Gastroesophageal sphincter (tissue), 4 donors: ENCODE measurements around the gene DDX10. TPM values are rescaled to one million over a fixed set of nuclear protein-coding genes. Genes with fewer than 3 reads are reported as not detected.

Experiments used
- ATAC-seq: fragments of 150-250 bp; one replicate; pipeline ENCODE4 v1.9.1; 2016; ENCODE audit warnings: mild to moderate bottlenecking, moderate library complexity
- H3K27ac ChIP-seq, 4 donors: fragments of 200-600 bp; sonication (generic) in 3 of 4; 1 replicate in 3 of 4; 2 replicates in 1 of 4; pipeline ENCODE4 v1.5.1; 2016 to 2019
- H3K27me3 ChIP-seq: fragments of 200-600 bp; sonication (generic); one replicate; pipeline ENCODE4 v1.5.1; 2019
- H3K36me3 ChIP-seq, 2 donors: fragments of 200-600 bp; sonication (generic); one replicate each; pipeline ENCODE4 v1.5.1; 2019; ENCODE audit warnings: control low read depth in 1 of 2
- H3K4me1 ChIP-seq, 3 donors: fragments of 200-600 bp; sonication (generic); 1 replicate in 2 of 3; 2 replicates in 1 of 3; pipeline ENCODE4 v1.5.1; 2016 to 2019; ENCODE audit warnings: control low read depth in 2 of 3
- H3K4me3 ChIP-seq, 2 donors: fragments of 200-600 bp; sonication (generic); one replicate each; pipeline ENCODE4 v1.5.1; 2019; ENCODE audit warnings: mild to moderate bottlenecking in 1 of 2, moderate library complexity in 1 of 2
- H3K9me3 ChIP-seq, 3 donors: fragments of 200-600 bp; sonication (generic); one replicate each; pipeline ENCODE4 v1.5.1; 2017 to 2019; ENCODE audit warnings: control low read depth in 2 of 3
- CTCF ChIP-seq, 4 experiments: fragments of 200-600 bp in 2 of 4; fragments of 450-650 bp in 2 of 4; sonication (generic) in 1 of 4; IDR thresholded peaks; one replicate each; pipeline ENCODE4 v1.5.1; 2017 to 2019; ENCODE audit warnings: antibody characterized with exemption in 4 of 4, mild to moderate bottlenecking in 2 of 4, moderate library complexity in 2 of 4
- EP300 ChIP-seq: sonication (generic); formaldehyde crosslinking; IDR thresholded peaks from one replicate; pipeline ENCODE4 v1.6.1; 2017; ENCODE audit warnings: antibody characterized with exemption, mild to moderate bottlenecking
- POLR2A ChIP-seq, 2 donors: fragments of 450-650 bp; IDR thresholded peaks; one replicate each; pipeline ENCODE4 v1.6.1; 2017; ENCODE audit warnings: antibody characterized with exemption in 2 of 2, mild to moderate bottlenecking in 2 of 2, moderate library complexity in 1 of 2
- POLR2AphosphoS5 ChIP-seq: sonication (generic); formaldehyde crosslinking; IDR thresholded peaks from one replicate; pipeline ENCODE4 v1.6.1; 2017; ENCODE audit warnings: antibody characterized with exemption
- WGBS, 2 donors: methylation state at CpG; one replicate each; pipeline ENCODE4 v1.1.5; 2018; ENCODE audit warnings: low coverage in 1 of 2; 5-methylcytosine and 5-hydroxymethylcytosine counted together
- total RNA-seq, 4 donors: library from RNA; depleted of rRNA; stranded (reverse); fragments of >200 nt; gene quantifications; one replicate each; pipeline ENCODE4 v1.1.0, GENCODE V29; 2016

DDX10 gene
- total RNA-seq, 4 donors from 2014 or later, result 16.3 to 44.8 (median 22.5) TPM

- 87 to 100% methylated on average over 2 to 4 of the region's 4 CpGs for WGBS, 2 donors
- H3K27ac ChIP-seq, result no peak overlapping the region
- TF ChIP-seq EP300, result no peak
- no peak for TF ChIP-seq CTCF (IDR thresholded peaks at IDR 0.05)
- TF ChIP-seq POLR2AphosphoS5, result no peak
- TF ChIP-seq POLR2A (IDR thresholded peaks at IDR 0.05), result no peak
- no peaks in the 10 kb centered on the region for H3K36me3 ChIP-seq
- no peaks in the 10 kb centered on the region for H3K27me3 ChIP-seq
- no peak overlapping the region for H3K4me3 ChIP-seq
- no peaks in the 10 kb centered on the region for H3K9me3 ChIP-seq
- no peak for ATAC-seq
- no peaks in the 10 kb centered on the region for H3K4me1 ChIP-seq
Measured at GRCh38 chr11:108913204-108913603, 248.3 kb downstream of the DDX10 start.

- ATAC-seq, result no peak
- WGBS, 2 donors, result 82 to 100% methylated on average over 1 to 2 of the region's 2 CpGs
- H3K4me1 ChIP-seq, result no peaks in the 10 kb centered on the region
Measured at GRCh38 chr11:108914211-108914610, 249.3 kb downstream of the DDX10 start.

DNA sequence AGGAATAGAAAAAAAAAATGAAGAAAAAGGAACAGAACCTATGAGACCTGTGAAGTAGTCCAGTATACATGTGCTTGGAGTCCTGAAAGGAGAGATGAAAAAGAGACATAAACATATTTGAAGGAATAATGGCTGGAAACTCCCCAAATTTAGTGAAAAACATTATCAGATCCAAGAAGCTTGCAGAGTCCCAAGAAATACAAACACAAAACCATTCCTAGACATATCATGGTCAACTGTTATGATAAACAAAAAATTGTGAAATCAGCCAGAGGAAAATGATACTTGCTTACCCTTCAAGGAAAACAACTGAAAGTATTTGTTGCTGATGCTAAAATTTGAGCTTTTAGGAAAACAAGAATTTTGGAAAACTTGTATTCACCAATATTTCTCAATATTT is 250.1 kb downstream of the DDX10 start:
- Histone ChIP-seq H3K27ac (no peak overlapping the region), H3K4me1 (no peaks in the 10 kb centered on the region), H3K9me3 (no peaks in the 10 kb centered on the region), H3K36me3 (no peaks in the 10 kb centered on the region), H3K27me3 (no peaks in the 10 kb centered on the region), H3K4me3 (no peak overlapping the region)
- TF ChIP-seq CTCF (IDR thresholded peaks at IDR 0.05) (no peak), POLR2AphosphoS5 (no peak), EP300 (no peak), POLR2A (IDR thresholded peaks at IDR 0.05) (no peak)
- no peak for ATAC-seq

More at GRCh38 chr11:108914211-108914610, 249.3 kb downstream of the DDX10 start:
- Histone ChIP-seq H3K36me3 (no peaks in the 10 kb centered on the region), H3K27ac (no peak overlapping the region), H3K4me3 (no peak overlapping the region), H3K27me3 (no peaks in the 10 kb centered on the region), H3K9me3 (no peaks in the 10 kb centered on the region)
- no peak for TF ChIP-seq EP300

DNA sequence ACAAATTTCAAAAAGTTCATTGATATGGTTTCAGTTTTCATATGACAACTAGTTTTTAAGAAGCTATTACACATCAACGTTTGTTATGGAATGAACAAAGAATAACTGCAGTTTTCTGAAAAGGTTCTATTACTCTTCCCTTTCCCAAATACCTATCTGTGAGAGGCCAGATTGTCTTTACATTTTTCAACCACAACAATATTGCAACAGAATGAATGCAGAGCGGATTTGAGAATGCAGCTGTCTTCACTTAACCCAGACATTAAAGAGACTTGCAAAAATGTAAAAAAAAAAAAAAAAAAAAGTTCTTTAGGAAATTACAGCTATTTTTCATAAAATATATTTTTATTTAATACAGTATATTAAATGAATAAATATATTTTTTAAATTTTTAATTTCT is 250.8 kb downstream of the DDX10 start:
- Histone ChIP-seq H3K9me3 (no peaks in the 10 kb centered on the region), H3K4me3 (no peak overlapping the region), H3K4me1 (no peaks in the 10 kb centered on the region), H3K36me3 (no peaks in the 10 kb centered on the region), H3K27ac (no peak overlapping the region), H3K27me3 (no peaks in the 10 kb centered on the region)
- 79% methylated on average over 2 of the region's 2 CpGs for WGBS, 2 donors
- TF ChIP-seq EP300 (no peak), POLR2A (IDR thresholded peaks at IDR 0.05) (no peak), CTCF (IDR thresholded peaks at IDR 0.05) (no peak), POLR2AphosphoS5 (no peak)
- no peak for ATAC-seq

- ATAC-seq, result no peak
- Histone ChIP-seq H3K9me3 (no peaks in the 10 kb centered on the region), H3K27ac (no peak overlapping the region), H3K4me1 (no peaks in the 10 kb centered on the region), H3K4me3 (no peak overlapping the region), H3K27me3 (no peaks in the 10 kb centered on the region), H3K36me3 (no peaks in the 10 kb centered on the region)
- no peak for TF ChIP-seq EP300
- TF ChIP-seq POLR2A (IDR thresholded peaks at IDR 0.05), result no peak
- no peak for TF ChIP-seq CTCF (IDR thresholded peaks at IDR 0.05)
- WGBS, 2 donors, result 70 to 90% methylated on average over 1 of the region's 1 CpG
Measured at GRCh38 chr11:108916290-108916689, 251.4 kb downstream of the DDX10 start.

DNA sequence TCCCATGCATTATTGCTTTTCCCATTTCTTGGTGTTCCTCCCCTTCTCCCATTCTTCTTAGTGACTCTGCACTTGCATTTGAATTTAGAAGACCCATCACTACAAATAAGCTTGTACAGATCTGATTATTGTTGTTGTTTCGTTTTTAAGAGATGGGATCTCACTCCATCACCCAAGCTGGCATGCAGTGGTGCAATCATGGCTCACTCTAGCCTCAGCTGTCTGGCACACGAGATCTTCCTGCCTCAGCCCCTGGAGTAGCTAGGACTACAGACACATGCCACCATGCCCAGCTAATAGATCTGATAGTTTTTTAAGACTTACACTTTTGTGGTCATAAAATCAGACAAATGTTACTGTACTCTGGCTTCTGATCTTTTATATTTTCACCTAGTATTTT is 252.1 kb downstream of the DDX10 start:
- H3K27me3 ChIP-seq, result no peaks in the 10 kb centered on the region
- no peaks in the 10 kb centered on the region for H3K4me1 ChIP-seq
- no peak for ATAC-seq
- H3K36me3 ChIP-seq, result no peaks in the 10 kb centered on the region
- 85 to 100% methylated on average over 2 of the region's 2 CpGs for WGBS, 2 donors
- H3K4me3 ChIP-seq, result no peak overlapping the region
- TF ChIP-seq CTCF (IDR thresholded peaks at IDR 0.05) (no peak), POLR2AphosphoS5 (no peak), POLR2A (IDR thresholded peaks at IDR 0.05) (no peak), EP300 (no peak)
- H3K27ac ChIP-seq, result no peak overlapping the region
- no peaks in the 10 kb centered on the region for H3K9me3 ChIP-seq
